HG02623 (cell line): ENCODE results near the gene TMIGD1.

Source experiments
- ATAC-seq: cut with Tn5 transposase; IDR thresholded peaks from one replicate; pipeline ENCODE4 v1.9.1; 2021; ENCODE audit warnings: moderate library complexity; ENCODE audit not compliant: unreplicated experiment

Gene TMIGD1, protein sequence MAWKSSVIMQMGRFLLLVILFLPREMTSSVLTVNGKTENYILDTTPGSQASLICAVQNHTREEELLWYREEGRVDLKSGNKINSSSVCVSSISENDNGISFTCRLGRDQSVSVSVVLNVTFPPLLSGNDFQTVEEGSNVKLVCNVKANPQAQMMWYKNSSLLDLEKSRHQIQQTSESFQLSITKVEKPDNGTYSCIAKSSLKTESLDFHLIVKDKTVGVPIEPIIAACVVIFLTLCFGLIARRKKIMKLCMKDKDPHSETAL

DNA sequence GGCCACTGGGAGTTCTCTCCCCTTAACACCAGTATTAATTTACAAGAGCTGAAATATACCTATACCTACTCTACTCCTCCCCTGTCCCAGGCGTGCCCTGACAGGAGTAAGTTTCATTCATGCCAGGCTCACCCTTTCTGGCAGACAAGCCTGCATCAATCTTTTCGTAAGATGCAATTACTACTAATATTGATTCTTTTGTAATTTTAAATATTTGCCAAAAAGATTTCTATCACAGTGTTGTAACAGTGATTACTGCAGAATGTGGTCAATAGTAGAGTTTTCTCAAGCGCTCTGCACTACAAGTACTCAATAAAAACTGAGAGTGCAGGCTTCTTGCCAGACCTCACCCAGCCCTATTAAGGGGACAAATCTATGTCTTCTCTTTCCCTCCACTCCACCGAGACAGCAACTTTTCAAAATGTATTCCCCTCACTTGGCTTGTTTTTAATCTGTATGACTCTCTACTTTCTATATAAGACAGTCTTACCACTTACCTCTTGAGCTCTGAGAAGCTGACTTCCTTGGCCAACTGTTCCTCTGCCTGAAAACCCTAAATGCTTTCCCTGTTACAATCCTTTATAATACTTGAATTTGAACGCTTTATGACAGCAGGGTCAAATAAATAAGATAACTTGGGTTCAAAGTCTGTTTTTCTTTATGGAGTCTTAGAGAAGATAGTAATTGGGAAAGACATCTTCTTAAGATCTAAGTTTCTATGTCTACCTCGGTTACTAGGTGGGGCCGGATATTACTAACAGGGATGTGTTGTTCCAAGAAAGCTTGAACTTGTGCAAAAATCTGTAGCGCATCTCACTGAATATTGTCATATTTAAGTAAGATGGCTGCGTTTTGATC is at the start of gene TMIGD1:
TSS of gene TMIGD1 (minus strand) at position 555 of the 858 bp plus-strand sequence. CDS start 1,924 bp downstream, outside the sequence.
- no peak for ATAC-seq

DNA sequence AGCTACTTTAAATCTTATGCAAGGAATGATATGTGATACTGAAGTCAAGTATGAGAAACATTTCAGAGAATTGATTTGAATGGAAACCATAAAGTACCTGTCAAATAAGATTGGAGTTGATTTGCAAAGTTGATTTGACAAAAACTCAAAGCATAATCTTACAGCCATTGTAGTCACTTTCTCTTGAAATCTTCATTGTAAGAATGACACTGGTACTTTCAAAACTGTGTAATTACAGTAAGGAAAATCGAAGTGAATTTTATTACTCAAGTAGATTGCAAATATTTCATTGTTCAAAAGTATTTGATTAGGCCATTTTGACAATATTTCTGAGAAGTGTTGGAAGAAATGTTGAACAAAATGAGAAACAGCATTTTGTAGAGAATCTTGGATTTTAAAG is 48.5 kb upstream of the TMIGD1 start:
- no peak for ATAC-seq

DNA sequence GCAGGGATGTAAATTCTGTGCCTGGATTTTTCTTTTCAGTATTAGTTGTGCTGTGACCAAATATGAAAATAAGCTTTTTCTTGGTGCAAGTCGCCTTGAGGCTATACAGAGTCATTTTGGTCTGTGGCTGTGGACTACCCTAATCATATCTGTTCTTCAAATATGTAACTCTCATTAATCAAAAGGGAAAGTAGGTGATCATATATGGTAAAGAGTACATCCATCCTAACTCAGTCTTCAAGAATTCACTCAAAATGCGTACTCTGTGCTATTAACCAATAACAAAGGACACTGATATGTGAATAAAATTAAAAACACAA is 47.4 kb upstream of the TMIGD1 start:
- ATAC-seq = no peak

DNA sequence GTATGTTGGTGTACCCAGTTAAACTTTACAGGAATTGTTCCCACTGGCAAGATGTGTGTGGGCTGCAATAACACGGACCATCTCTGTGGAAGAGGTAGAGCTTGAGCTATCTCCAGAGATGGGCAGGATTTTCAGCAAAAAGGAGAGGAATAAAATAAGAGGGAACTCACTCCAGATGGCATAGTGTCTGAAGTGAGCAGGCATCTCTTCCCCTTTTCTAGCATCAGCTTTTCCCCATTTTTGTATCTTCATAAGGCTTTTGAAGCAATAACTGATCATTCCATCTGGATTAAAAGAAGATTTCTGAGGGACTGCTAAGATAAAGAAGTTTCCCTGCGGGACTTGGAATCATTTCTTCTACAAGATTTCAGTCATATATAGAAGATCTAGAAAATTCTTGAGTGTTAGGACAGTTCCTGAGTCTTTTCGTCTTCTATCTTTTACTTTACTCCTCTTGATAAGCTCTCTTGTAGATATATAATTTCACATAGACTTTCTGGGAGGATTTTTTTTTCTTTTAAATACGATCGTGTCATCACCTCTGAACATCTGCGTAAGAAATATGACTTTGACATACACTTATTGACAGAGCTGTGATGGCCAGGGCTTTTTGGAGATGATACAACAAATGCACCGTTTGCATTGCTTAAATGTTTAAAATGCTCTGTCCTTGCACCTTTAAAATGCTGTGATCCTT is 46.9 kb upstream of the TMIGD1 start:
- ATAC-seq = no peak

DNA sequence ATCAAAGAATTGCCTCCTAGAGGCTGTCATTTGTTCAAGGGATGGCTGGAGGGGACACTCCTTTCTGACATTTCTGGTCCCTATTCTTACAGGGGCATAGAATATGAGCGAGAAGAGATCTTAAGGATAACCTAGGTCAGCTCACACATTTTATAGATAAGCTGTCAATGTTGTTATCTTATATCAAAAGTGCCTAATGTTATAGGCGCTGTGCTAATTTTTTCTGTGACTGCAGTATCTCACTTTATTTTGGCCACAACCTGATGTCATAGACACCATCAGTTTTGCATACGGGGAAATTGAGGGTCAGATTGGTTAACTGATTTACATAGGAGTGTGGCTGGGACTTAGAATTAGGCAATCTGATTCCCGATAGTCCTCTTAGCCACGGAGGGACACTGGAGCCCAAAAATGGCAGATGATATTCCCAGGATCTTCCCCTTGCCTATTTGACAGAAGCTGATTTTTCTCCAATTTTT is 46.1 kb upstream of the TMIGD1 start:
- ATAC-seq = no peak

DNA sequence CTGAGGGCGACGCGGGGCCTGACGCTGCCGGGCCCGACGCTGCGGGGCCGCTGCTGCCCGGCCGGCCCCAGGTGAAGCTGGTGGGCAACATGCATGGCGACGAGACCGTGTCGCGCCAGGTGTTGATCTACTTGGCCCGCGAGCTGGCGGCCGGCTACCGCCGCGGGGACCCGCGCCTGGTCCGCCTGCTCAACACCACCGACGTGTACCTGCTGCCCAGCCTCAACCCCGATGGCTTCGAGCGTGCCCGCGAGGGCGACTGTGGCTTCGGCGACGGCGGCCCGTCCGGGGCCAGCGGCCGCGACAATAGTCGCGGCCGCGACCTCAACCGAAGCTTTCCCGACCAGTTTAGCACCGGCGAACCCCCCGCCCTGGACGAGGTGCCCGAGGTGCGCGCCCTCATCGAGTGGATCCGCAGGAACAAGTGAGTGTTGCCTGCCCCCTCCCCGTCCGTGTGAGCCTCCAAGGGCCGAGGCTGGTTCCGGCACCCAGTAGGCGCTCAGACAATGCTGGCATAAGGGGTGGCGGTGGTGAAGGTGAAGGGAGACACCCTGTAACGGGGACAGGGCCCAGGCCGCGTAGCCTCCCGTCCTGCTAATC is 45.5 kb upstream of the TMIGD1 start:
- peak; percentile 17 for ATAC-seq

DNA sequence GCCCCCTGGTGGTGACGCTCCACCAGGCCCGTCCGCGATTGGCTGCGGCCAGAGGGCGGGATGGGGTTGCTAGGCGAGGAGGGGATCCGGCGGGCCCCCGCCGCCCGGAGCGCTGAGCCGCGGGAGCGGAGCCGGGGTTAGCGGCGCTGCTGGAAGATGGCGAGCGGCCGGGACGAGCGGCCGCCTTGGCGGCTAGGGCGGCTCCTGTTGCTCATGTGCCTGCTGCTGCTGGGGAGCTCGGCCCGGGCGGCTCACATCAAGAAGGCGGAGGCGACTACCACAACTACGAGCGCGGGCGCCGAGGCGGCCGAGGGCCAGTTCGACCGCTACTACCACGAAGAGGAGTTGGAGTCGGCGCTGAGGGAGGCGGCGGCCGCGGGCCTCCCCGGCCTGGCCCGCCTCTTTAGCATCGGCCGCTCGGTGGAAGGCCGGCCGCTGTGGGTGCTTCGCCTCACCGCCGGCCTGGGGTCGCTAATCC is 45.0 kb upstream of the TMIGD1 start, which contains the start of gene CPD:
TSS of gene CPD (plus strand) at position 103 of the 478 bp plus-strand sequence. CDS start at position 157, 54 bp downstream.
- ATAC-seq = peak; percentile 89

DNA sequence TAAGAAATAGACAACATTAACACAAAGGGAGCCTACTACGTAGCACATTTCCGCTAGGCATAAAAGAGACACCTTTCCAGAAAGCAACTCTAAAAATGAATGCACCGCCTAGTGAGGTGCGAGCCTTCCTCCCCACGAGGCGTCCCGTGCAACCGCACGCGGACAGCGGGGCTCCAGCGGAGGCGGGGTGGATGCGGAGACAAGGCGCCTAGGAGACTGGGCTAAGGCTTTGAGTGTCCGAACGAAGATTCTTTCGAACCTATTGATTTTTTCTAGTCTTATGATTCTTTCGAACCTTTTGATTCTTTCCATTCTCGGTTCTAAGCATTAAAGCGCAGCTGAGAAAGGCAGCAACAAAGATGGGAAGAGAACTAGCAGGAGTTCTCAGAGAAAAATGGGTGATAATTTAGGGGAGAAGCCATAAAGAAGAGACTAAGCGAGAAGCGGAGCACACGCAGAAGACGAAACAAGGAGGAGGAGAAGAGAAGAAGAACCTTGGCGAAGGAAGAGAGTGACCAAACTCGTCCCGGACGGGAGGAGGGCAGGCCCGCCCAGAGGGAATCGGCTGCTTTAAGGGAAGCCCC is 44.5 kb upstream of the TMIGD1 start:
- no peak for ATAC-seq

DNA sequence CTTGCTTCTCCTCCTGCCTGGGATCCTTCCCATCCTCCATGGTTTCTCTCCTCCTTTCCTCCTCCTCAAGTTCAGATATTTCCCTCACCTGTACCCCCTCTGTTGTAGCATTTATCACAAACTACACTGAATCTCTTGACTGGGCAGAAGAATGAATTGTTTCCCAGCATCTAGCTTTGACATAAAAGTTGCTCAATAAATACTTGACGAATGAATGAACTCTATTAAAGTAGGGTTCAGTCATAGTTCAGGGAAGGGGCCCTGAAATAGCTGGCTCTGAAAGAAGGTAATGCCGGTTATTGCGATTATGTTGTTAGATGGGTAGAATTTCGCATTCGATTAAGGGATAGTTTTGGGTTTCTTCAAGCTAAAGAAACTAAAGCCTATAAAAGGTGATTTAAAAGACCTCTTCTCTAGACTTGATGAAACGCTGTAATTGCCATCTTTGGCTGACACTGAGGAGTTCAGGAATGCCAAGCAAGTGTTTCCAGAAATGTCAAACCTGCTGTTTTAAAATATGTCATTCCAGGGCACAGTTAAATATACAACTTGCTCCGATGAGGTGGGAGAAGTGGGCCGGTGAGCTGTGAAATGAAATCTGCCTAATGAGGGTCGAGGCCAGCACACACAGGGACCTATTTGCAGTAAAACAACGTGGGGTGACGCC is 43.9 kb upstream of the TMIGD1 start:
- ATAC-seq = no peak

DNA sequence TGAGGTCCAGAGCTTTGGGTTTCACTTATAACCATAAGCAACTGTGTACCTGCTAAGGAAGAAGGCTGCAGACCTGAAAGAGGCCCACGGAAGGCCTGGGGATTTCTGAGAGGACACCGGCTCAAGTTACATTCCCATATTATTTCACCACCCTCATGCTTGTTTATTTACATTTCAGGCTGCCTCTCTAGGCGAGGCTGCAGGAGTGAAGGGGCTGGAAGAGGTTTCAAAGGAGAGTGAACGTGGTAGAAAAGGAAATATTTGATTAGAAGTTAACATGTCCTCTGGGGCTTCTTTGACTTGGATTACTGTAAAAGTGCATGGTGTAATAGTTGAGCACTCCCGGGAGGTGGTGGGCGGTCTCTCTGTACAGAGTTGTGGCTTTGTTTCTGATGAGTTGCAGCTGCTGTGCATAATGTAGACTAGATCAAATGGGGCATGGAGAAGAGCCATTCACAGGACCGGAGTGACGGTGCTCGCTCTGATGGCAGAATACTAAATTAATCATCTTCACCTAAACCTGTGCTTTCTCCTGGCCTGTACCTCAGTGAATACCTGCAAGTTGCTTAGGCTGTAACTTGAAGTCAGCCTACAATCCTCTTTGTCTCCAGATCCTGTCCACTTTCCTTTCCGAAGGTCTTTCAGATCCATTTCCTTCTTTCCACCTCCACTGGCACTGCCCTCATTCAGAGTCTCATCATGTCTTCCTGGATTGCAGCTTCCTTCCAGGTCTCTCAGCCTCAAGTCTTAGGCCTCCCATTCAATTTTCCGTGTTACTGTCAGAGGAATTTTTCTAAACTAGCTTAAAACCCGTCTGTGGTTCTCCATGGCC is 43.0 kb upstream of the TMIGD1 start:
- no peak for ATAC-seq

DNA sequence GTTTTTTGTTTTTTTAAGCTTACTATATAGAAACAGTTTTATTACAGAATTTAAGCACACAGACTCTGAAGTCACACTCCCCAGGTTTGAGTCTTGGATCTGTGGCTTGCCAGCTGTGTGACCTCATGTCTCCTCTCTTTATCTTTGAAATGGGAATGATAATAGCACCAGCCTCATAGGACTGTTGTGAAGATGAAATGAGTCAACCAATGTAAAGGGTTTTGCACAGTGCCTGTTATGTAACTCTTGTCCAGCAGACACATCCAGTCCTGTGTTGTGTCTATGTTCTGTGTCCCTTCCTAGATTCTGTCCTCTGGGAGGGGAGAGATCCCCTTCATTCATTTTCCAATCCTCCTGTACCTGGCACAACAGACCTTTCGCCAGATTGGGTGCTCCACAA is 41.8 kb upstream of the TMIGD1 start:
- no peak for ATAC-seq

DNA sequence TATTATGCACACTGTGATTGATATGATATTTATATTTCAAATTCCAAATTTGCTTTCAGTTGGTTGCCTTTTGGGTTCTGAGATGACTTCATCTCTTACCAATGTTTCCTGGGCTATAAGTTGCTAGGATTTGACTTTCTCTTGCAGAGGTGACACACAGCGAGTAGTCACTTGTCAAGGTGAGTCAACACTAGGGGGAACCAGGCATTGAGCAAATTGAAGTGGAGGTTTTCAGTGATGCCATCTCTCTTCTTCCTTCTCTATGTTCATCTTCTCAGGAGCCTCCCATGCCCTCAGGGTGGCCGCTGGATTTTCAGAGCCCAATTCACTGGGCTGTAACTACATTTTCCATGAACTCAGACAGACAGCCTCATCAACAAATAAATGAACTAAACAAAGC is 38.9 kb upstream of the TMIGD1 start:
- no peak for ATAC-seq

DNA sequence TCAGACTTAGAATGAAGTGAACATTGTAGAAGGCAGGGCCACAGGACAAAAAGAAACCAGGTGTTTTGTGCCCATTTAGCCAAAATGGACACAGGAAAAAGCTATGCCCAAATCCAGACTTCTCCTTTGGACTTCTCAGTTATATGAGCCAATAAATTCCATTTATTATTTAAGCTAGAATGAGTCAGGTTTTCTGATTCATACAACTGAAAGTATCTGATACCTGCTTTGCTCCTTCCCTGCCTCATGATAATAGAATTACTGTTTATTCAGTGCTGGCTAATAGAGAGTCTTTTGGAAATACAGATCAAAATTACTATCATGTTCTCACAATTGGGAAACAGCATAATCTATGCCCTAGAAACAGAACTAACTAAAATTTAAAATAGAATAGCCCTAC is 36.1 kb upstream of the TMIGD1 start:
- no peak for ATAC-seq

DNA sequence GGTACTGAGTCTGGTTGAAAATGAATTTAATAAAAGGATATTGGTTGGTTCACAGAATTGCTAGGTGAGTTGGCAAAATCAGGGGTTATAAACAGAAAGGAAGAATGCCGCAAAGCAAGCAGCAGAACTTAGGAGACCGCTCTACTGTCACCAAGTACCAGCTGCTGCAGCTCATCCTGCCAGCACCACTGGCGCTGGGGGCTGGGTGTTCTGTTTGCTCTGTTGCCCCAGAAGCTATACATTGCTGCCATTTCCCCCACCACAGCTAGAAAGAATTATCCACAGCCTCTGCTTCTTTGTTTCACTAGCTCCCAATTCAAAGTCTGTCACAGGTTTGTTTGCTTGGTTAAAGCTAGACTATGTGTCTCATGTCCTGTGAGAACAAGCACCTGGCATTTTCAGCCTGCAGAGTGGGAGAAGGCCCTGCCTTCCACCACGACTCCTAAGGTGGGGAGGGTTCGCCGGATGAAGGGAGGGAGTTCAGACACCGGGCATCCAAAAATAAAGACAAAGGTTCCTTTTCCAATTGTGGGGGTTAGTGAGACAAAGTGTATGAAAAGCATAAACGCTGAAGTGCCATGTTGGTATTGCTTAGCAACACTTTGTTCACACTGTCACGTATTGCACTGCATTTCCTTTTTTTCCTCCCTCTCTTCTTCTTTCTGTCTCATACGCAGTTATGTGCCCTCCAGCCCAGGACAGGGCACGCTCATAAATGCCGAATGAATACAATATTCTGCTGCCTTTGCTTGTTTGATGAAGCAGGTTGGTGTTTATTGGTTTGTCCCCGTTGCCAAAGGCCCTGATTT is 35.3 kb upstream of the TMIGD1 start:
- ATAC-seq = no peak

DNA sequence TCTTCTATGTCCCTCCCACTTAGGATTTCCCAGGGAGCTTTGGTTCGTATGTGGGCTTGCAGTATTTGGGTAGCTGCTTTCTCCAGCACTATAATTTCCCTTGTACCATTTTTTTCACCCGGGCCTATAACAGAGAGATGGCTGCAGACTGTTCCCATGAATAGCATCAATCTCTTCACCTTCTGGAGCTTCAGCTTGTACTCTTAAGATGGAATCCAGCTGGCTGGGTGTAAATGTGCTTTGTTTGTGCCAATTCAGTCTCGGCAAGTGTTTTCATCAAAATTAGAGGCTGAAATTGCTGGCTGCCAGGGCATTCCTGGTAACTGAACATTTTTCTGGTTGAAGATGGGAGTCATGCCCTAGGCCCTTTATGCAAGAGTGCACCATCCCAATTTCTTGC is 32.7 kb upstream of the TMIGD1 start:
- no peak for ATAC-seq

DNA sequence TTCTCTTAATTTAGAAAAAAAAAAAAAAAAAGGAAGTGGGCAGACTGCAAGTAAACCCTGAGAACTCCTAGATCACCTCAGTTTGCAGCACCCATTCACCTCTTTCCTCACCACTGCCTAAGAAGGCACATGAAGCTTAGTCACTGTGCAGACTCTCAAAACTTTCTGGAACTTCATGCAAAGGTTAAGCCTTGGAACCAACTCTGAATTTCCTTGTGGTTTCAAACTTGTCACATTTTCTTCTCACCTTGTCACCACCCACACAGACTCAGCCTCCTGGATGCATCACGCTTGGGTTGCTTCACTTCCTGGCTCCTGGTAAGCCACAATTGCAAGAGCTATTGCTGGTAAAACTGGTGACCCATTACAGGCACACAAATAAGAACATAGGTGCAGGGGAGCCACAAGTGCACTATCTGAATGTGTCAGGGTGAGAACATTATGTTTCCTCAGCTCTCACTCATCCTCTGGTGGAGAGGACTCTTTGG is 29.9 kb upstream of the TMIGD1 start:
- peak; percentile 70 for ATAC-seq

DNA sequence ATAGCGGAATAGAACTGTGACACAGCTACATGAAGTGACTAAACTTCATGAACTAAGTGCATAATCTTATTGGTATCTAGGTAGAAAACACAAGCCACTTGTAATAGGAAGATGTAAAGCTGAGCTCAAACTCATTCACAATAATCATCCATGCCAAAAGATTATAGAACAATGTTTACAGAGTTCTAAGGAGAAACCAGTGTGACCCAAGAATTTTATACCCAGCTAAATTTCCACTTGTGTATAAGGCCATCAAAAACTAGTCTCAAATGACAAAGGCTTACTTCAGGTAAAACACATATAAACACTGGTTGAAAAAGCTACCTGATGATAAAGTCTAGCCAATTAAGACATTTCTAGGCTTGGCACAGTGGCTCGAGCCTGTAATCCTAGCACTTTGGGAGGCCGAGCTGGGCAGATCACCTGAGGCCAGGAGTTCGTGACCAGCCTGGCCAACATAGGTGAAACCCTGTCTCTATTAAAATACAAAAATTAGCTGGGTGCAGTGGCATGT is 28.0 kb upstream of the TMIGD1 start:
- ATAC-seq = no peak
